K562 (cell line): ENCODE measurements around the gene TP53BP2. TPM values are rescaled to one million over a fixed set of nuclear protein-coding genes. Genes with fewer than 3 reads are reported as not detected.
A peak's percentile ranks its signal among the peaks of the same experiment; 100 is the strongest.

Source experiments
- ATF7 ChIP-seq: fragments of 450-650 bp; IDR thresholded peaks from 2 replicates; pipeline ENCODE4 v1.7.1; 2014; ENCODE audit warnings: mild to moderate bottlenecking, moderate library complexity
- BRD9 ChIP-seq: fragments of 450-650 bp; IDR thresholded peaks from 2 replicates; pipeline ENCODE4 v1.6.1; 2018; ENCODE audit warnings: low read depth; ENCODE audit not compliant: partially characterized antibody
- L3MBTL2 ChIP-seq: fragments of 450-650 bp; IDR thresholded peaks from 2 replicates; pipeline ENCODE4 v1.6.1; 2016; ENCODE audit warnings: mild to moderate bottlenecking, moderate library complexity
- MTA3 ChIP-seq: fragments of 450-650 bp; formaldehyde crosslinking; IDR thresholded peaks from 2 replicates; pipeline ENCODE4 v1.6.1; 2017; ENCODE audit warnings: mild to moderate bottlenecking, borderline replicate concordance
- RBM34 ChIP-seq: fragments of 200-400 bp; formaldehyde crosslinking; IDR thresholded peaks from 2 replicates; pipeline ENCODE4 v1.6.1; 2018; ENCODE audit warnings: low read length, borderline replicate concordance; ENCODE audit not compliant: insufficient read depth
- polyA plus RNA-seq, 8 experiments: library from polyadenylated mRNA; depleted of rRNA in 4 of 8; stranded (reverse) in 5 of 8; unstranded in 3 of 8; fragments of >200 nt; fragmentation: Nextera tagmentation in 2 of 8; fragmentation: Illumina TruSeq in 1 of 8; extraction: Ambion mirVana in 2 of 8; extraction: Trizol in 1 of 8; gene quantifications; 2 replicates each; pipeline versions ENCODE4 v1.2.1 to v1.2.3, GENCODE V29; 2011 to 2014; ENCODE audit warnings: inconsistent platforms in 1 of 8, missing spikeins in 1 of 8
- total RNA-seq, 7 experiments: library from RNA; depleted of rRNA in 6 of 7; stranded (reverse); fragments of >200 nt in 6 of 7; fragmentation: Illumina TruSeq in 2 of 7; extraction: Trizol in 2 of 7; gene quantifications; 2 replicates each; pipeline versions ENCODE4 v1.2.1 to v1.2.3, GENCODE V29; 2011 to 2021; ENCODE audit warnings: low replicate concordance in 1 of 7
- TF ChIP-seq, protein P1 (sequence below), 2 experiments: fragments of 450-650 bp; conservative IDR thresholded peaks; 2 replicates each; pipeline ENCODE4 v1.6.1; 2017; ENCODE audit warnings: mild to moderate bottlenecking in 2 of 2, moderate library complexity in 2 of 2
- TF ChIP-seq, protein P2 (sequence below), 3 experiments: fragments of 200-800 bp in 1 of 3; sonication (Bioruptor generic) in 1 of 3; sonication (generic) in 1 of 3; formaldehyde crosslinking in 1 of 3; IDR thresholded peaks; 2 replicates each; pipeline versions ENCODE4 v1.6.1 to v1.8.0; 2016 to 2022; ENCODE audit warnings: mild to moderate bottlenecking in 2 of 3, missing compliant biosample characterization in 2 of 3, missing genetic modification characterization in 2 of 3, missing genetic modification reagents in 1 of 3
- TF ChIP-seq, protein P3 (sequence below): IDR thresholded peaks from 2 replicates; pipeline ENCODE4 v1.6.1; 2016; ENCODE audit warnings: missing genetic modification characterization, missing compliant biosample characterization
- TF ChIP-seq, protein P4 (sequence below): fragments of 450-650 bp; formaldehyde crosslinking; conservative IDR thresholded peaks from 2 replicates; pipeline ENCODE4 v1.4.0; 2022; ENCODE audit warnings: mild to moderate bottlenecking, missing genetic modification characterization
- TF ChIP-seq, protein P5 (sequence below): fragments of 200-800 bp; sonication (Bioruptor generic); IDR thresholded peaks from 2 replicates; pipeline ENCODE4 v1.6.1; 2016; ENCODE audit warnings: missing genetic modification characterization, missing compliant biosample characterization
- TF ChIP-seq, protein P6 (sequence below): fragments of 450-650 bp; IDR thresholded peaks from 2 replicates; pipeline ENCODE4 v1.7.1; 2018; ENCODE audit warnings: mild to moderate bottlenecking, low read depth; ENCODE audit not compliant: partially characterized antibody

Gene TP53BP2
- total and polyA plus RNA-seq, 9 of the 15 experiments (the other 6 are each of a cell fraction or from before 2014, with no cell fraction given) = 17.0 to 69.6 (median 40.1) TPM

DNA sequence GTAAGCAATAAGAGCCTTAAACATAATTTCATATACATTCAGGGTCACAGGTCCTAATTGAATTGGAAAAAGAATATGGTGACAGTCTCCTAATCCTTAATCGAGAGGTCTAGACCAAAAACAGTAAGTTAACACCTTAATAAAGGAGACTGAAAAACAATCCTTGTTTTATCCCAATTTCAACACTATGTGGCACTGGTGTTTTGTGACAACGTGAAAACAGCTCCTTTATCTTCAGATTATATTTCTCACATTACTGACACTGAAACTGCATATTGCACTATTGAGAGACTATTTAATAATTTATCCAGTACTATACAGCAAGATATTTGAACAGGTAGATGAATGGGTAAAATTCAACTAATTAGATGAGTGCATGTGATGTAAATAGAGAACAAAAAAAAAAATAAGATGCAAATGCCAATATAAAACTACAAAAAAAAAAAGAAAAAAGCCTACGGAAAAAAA is 34.1 kb downstream of the TP53BP2 start (continued):
- no peak for TF ChIP-seq RBM34
- TF ChIP-seq, protein P1, sequence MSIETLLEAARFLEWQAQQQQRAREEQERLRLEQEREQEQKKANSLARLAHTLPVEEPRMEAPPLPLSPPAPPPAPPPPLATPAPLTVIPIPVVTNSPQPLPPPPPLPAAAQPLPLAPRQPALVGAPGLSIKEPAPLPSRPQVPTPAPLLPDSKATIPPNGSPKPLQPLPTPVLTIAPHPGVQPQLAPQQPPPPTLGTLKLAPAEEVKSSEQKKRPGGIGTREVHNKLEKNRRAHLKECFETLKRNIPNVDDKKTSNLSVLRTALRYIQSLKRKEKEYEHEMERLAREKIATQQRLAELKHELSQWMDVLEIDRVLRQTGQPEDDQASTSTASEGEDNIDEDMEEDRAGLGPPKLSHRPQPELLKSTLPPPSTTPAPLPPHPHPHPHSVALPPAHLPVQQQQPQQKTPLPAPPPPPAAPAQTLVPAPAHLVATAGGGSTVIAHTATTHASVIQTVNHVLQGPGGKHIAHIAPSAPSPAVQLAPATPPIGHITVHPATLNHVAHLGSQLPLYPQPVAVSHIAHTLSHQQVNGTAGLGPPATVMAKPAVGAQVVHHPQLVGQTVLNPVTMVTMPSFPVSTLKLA (conservative IDR thresholded peaks at IDR 0.05) = peak; percentile 13 to 46; a peak in 1 of 4 replicates
- TF ChIP-seq, protein P2, sequence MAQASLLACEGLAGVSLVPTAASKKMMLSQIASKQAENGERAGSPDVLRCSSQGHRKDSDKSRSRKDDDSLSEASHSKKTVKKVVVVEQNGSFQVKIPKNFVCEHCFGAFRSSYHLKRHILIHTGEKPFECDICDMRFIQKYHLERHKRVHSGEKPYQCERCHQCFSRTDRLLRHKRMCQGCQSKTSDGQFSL (CRISPR knock-in tag; IDR thresholded peaks at IDR 0.05) = no peak
- TF ChIP-seq, protein P2 (tag; IDR thresholded peaks at IDR 0.05) = no peak
- TF ChIP-seq, protein P3, sequence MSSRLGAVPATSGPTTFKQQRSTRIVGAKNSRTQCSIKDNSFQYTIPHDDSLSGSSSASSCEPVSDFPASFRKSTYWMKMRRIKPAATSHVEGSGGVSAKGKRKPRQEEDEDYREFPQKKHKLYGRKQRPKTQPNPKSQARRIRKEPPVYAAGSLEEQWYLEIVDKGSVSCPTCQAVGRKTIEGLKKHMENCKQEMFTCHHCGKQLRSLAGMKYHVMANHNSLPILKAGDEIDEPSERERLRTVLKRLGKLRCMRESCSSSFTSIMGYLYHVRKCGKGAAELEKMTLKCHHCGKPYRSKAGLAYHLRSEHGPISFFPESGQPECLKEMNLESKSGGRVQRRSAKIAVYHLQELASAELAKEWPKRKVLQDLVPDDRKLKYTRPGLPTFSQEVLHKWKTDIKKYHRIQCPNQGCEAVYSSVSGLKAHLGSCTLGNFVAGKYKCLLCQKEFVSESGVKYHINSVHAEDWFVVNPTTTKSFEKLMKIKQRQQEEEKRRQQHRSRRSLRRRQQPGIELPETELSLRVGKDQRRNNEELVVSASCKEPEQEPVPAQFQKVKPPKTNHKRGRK = no peak
- TF ChIP-seq, protein P4, sequence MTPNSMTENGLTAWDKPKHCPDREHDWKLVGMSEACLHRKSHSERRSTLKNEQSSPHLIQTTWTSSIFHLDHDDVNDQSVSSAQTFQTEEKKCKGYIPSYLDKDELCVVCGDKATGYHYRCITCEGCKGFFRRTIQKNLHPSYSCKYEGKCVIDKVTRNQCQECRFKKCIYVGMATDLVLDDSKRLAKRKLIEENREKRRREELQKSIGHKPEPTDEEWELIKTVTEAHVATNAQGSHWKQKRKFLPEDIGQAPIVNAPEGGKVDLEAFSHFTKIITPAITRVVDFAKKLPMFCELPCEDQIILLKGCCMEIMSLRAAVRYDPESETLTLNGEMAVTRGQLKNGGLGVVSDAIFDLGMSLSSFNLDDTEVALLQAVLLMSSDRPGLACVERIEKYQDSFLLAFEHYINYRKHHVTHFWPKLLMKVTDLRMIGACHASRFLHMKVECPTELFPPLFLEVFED (CRISPR knock-in tag) = no peak
- TF ChIP-seq ATF7 = peak; percentile 34; the same call in 1 of the 2 replicates
- peak; percentile 61 for TF ChIP-seq BRD9
- TF ChIP-seq, protein P5, sequence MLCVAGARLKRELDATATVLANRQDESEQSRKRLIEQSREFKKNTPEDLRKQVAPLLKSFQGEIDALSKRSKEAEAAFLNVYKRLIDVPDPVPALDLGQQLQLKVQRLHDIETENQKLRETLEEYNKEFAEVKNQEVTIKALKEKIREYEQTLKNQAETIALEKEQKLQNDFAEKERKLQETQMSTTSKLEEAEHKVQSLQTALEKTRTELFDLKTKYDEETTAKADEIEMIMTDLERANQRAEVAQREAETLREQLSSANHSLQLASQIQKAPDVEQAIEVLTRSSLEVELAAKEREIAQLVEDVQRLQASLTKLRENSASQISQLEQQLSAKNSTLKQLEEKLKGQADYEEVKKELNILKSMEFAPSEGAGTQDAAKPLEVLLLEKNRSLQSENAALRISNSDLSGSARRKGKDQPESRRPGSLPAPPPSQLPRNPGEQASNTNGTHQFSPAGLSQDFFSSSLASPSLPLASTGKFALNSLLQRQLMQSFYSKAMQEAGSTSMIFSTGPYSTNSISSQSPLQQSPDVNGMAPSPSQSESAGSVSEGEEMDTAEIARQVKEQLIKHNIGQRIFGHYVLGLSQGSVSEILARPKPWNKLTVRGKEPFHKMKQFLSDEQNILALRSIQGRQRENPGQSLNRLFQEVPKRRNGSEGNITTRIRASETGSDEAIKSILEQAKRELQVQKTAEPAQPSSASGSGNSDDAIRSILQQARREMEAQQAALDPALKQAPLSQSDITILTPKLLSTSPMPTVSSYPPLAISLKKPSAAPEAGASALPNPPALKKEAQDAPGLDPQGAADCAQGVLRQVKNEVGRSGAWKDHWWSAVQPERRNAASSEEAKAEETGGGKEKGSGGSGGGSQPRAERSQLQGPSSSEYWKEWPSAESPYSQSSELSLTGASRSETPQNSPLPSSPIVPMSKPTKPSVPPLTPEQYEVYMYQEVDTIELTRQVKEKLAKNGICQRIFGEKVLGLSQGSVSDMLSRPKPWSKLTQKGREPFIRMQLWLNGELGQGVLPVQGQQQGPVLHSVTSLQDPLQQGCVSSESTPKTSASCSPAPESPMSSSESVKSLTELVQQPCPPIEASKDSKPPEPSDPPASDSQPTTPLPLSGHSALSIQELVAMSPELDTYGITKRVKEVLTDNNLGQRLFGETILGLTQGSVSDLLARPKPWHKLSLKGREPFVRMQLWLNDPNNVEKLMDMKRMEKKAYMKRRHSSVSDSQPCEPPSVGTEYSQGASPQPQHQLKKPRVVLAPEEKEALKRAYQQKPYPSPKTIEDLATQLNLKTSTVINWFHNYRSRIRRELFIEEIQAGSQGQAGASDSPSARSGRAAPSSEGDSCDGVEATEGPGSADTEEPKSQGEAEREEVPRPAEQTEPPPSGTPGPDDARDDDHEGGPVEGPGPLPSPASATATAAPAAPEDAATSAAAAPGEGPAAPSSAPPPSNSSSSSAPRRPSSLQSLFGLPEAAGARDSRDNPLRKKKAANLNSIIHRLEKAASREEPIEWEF (CRISPR knock-in tag) = no peak
- no peak for TF ChIP-seq MTA3
- no peak for TF ChIP-seq L3MBTL2
- TF ChIP-seq, protein P6, sequence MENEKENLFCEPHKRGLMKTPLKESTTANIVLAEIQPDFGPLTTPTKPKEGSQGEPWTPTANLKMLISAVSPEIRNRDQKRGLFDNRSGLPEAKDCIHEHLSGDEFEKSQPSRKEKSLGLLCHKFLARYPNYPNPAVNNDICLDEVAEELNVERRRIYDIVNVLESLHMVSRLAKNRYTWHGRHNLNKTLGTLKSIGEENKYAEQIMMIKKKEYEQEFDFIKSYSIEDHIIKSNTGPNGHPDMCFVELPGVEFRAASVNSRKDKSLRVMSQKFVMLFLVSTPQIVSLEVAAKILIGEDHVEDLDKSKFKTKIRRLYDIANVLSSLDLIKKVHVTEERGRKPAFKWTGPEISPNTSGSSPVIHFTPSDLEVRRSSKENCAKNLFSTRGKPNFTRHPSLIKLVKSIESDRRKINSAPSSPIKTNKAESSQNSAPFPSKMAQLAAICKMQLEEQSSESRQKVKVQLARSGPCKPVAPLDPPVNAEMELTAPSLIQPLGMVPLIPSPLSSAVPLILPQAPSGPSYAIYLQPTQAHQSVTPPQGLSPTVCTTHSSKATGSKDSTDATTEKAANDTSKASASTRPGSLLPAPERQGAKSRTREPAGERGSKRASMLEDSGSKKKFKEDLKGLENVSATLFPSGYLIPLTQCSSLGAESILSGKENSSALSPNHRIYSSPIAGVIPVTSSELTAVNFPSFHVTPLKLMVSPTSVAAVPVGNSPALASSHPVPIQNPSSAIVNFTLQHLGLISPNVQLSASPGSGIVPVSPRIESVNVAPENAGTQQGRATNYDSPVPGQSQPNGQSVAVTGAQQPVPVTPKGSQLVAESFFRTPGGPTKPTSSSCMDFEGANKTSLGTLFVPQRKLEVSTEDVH = no peak
